PC-3 (cell line): ENCODE results near the gene ST3GAL2. TPM values are rescaled to one million over a fixed set of nuclear protein-coding genes. Genes with fewer than 3 reads are reported as not detected.
A peak's percentile ranks its signal among the peaks of the same experiment; 100 is the strongest.

Experiments used
- ATAC-seq: fragments of 200-7000 bp; cut with Tn5 transposase; 2 replicates; pipeline ENCODE4 v1.9.1; 2020; ENCODE audit warnings: mild to moderate bottlenecking, moderate library complexity
- BruUV-seq: library from RNA; stranded (reverse); fragments of 400-500 nt; replicated peaks from 2 replicates; lab custom pipeline; 2021; lab: Mats Ljungman, UMichigan
- CTCF ChIA-PET: fragments of 300-600 bp; sonication (Branson Sonifier 250); formaldehyde crosslinking; loops from one replicate; lab custom pipeline; 2022; ENCODE audit warnings: antibody characterized with exemption; lab: Charles Lee
- POLR2A ChIA-PET: fragments of 300-600 bp; sonication (Branson Sonifier 250); formaldehyde crosslinking; loops from one replicate; lab custom pipeline; 2022; ENCODE audit warnings: antibody characterized with exemption; ENCODE audit not compliant: unreplicated experiment; lab: Charles Lee
- DNase-seq: peaks from one replicate; pipeline ENCODE4 v3.0.0-alpha.2; 2015
- H2AFZ ChIP-seq: fragments of 300-600 bp; sonication (generic); 2 replicates; pipeline ENCODE4 v1.6.0; 2016; ENCODE audit warnings: antibody characterized with exemption, low read length
- H3F3A ChIP-seq: fragments of 300-600 bp; sonication (generic); one replicate; pipeline ENCODE4 v1.6.0; 2017; ENCODE audit warnings: antibody characterized with exemption, low read length, control low read depth, mild to moderate bottlenecking; ENCODE audit not compliant: unreplicated experiment
- H3K27ac ChIP-seq: fragments of 300-600 bp; sonication (generic); 2 replicates; pipeline ENCODE4 v1.5.1; 2016; ENCODE audit warnings: mild to moderate bottlenecking, low read length
- H3K27me3 ChIP-seq: fragments of 300-600 bp; sonication (generic); 2 replicates; pipeline ENCODE4 v1.6.1; 2016; ENCODE audit warnings: low read length, mixed read lengths
- H3K36me3 ChIP-seq: fragments of 300-600 bp; sonication (generic); 2 replicates; pipeline ENCODE4 v1.6.1; 2016; ENCODE audit warnings: low read depth, mixed run types, low read length, mixed read lengths
- H3K4me1 ChIP-seq: fragments of 300-600 bp; sonication (generic); 2 replicates; pipeline ENCODE4 v1.5.1; 2016; ENCODE audit warnings: low read length; ENCODE audit not compliant: insufficient read depth
- H3K4me2 ChIP-seq: fragments of 300-600 bp; sonication (generic); 2 replicates; pipeline ENCODE4 v1.6.0; 2016; ENCODE audit warnings: low read length
- H3K4me3 ChIP-seq: fragments of 300-600 bp; sonication (generic); 2 replicates; pipeline ENCODE4 v1.5.1; 2016; ENCODE audit warnings: mild to moderate bottlenecking, low read length, mixed read lengths
- H3K79me2 ChIP-seq: fragments of 300-600 bp; sonication (generic); 2 replicates; pipeline ENCODE4 v1.6.1; 2017; ENCODE audit warnings: low read length, mixed read lengths
- H3K9ac ChIP-seq: fragments of 300-600 bp; sonication (generic); 2 replicates; pipeline ENCODE4 v1.6.0; 2016; ENCODE audit warnings: mild to moderate bottlenecking, low read length
- H3K9me2 ChIP-seq: fragments of 300-600 bp; sonication (generic); replicated peaks from 2 replicates; pipeline ENCODE4 v1.6.1; 2016; ENCODE audit warnings: mixed run types, low read length, mixed read lengths
- H3K9me3 ChIP-seq: fragments of 300-600 bp; sonication (generic); 2 replicates; pipeline ENCODE4 v1.6.1; 2016; ENCODE audit warnings: low read length, mixed read lengths
- H4K20me1 ChIP-seq: fragments of 300-600 bp; sonication (generic); 2 replicates; pipeline ENCODE4 v1.6.1; 2016; ENCODE audit warnings: low read length, mixed read lengths
- EZH2 ChIP-seq: fragments of 300-600 bp; sonication (generic); IDR thresholded peaks from one replicate; pipeline ENCODE4 v1.6.1; 2017; ENCODE audit warnings: antibody characterized with exemption, mild to moderate bottlenecking, low read length; ENCODE audit not compliant: unreplicated experiment
- EZH2phosphoT487 ChIP-seq: fragments of 300-600 bp; sonication (generic); IDR thresholded peaks from 2 replicates; pipeline ENCODE4 v1.6.1; 2018; ENCODE audit warnings: mild to moderate bottlenecking, antibody characterized with exemption, low read length, borderline replicate concordance
- intact Hi-C: fragments of 100-400 bp; cut with micrococcal nuclease; formaldehyde crosslinking; loops from 2 replicates; pipeline ENCODE4 v1.9.0; 2023
- total RNA-seq: library from RNA; depleted of rRNA; stranded (reverse); fragments of >200 nt; gene quantifications from 2 replicates; pipeline ENCODE4 v1.2.3, GENCODE V29; 2014; rRNA removed
- TF ChIP-seq, protein P1 (sequence below): fragments of 300-600 bp; sonication (generic); conservative IDR thresholded peaks from 2 replicates; pipeline ENCODE4 v1.5.1; 2017; ENCODE audit warnings: antibody characterized with exemption, low read depth, mild to moderate bottlenecking, low read length

Gene ST3GAL2
- total RNA-seq, 1 experiment from 2014 or later, result 9.8 TPM

DNA sequence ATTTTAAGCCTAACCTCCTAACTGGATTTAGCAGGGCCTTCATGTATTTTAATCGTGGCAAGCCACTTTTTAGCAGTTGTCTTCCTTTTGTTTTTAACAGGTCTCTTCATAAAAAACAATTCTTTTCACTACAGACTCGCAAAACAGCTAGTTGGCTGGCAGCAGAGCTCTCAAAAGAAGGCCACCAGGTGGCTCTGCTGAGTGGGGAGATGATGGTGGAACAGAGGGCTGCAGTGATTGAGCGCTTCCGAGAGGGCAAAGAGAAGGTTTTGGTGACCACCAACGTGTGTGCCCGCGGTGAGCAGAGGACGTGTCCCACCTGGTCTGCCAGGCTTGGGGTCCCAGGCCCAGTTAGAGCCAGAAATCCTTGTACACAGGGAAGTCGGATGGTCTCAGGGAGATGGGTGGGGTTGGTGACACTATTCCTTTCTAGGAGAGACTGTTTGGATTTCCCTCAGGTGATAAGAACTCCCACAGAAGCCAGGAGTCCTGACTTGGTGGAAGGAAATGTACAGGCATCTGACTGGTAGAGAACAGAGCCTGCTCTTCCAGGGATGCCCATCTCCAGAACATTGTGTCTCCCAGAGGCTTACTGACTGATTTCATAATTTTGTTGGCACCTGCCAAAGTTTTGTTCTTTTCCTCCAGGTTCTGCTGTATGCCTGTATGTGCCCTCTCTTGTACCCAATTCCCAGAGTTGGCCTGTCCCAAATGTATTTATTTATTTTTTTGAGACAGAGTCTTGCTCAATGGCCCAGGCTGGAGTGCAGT lies 107.1 kb downstream of the ST3GAL2 start:
- ChIA-PET CTCF (no interaction called here), POLR2A (no interaction called here)
- no peaks in the 10 kb centered on the region for H3F3A ChIP-seq
- no peaks in the 10 kb centered on the region for H4K20me1 ChIP-seq
- H3K36me3 ChIP-seq, result no peaks in the 10 kb centered on the region; the same call in 1 of the 2 replicates
- no peak overlapping the region for H3K9ac ChIP-seq
- no peak overlapping the region for H3K27ac ChIP-seq
- no peak overlapping the region for H3K4me2 ChIP-seq
- no peaks in the 10 kb centered on the region for H3K4me1 ChIP-seq
- no peaks in the 10 kb centered on the region for H3K27me3 ChIP-seq
- H3K4me3 ChIP-seq, result no peak overlapping the region
- no TSS peak for BruUV-seq
- ATAC-seq, result peak; percentile 48
- intact Hi-C loops, result no loop called here
- H3K9me3 ChIP-seq, result no peaks in the 10 kb centered on the region
- no peaks in the 10 kb centered on the region for H3K9me2 ChIP-seq
- no peaks in the 10 kb centered on the region for H3K79me2 ChIP-seq
- TF ChIP-seq EZH2, result no peak
- TF ChIP-seq, protein P1, sequence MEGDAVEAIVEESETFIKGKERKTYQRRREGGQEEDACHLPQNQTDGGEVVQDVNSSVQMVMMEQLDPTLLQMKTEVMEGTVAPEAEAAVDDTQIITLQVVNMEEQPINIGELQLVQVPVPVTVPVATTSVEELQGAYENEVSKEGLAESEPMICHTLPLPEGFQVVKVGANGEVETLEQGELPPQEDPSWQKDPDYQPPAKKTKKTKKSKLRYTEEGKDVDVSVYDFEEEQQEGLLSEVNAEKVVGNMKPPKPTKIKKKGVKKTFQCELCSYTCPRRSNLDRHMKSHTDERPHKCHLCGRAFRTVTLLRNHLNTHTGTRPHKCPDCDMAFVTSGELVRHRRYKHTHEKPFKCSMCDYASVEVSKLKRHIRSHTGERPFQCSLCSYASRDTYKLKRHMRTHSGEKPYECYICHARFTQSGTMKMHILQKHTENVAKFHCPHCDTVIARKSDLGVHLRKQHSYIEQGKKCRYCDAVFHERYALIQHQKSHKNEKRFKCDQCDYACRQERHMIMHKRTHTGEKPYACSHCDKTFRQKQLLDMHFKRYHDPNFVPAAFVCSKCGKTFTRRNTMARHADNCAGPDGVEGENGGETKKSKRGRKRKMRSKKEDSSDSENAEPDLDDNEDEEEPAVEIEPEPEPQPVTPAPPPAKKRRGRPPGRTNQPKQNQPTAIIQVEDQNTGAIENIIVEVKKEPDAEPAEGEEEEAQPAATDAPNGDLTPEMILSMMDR, result peak; percentile 58
- peak; percentile 31 for DNase-seq
- H2AFZ ChIP-seq, result no peak overlapping the region

DNA sequence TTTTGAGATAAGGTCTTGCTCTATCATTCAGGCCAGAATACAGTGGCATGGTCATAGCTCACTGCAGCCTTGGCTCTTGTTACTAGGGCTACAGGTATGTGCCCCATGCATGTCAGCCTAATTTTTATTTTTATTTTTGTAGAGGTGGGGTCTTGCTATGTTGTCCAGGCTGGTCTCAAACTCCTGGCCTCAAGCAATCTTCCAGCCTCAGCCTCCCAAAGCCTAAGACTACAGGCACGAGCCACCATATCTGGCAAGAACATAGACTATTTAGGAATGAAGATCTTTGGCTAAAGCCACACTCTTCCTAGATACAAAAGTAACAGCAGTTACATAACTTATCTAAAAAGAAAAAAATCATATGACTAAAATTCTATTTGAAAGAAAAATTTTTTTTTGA lies 107.8 kb downstream of the ST3GAL2 start:
- ChIA-PET POLR2A (no interaction called here), CTCF (no interaction called here)
- no peak overlapping the region for H3K4me2 ChIP-seq
- no peak overlapping the region for H3K4me3 ChIP-seq
- no peak for ATAC-seq
- no peaks in the 10 kb centered on the region; the same call in 1 of the 2 replicates for H3K36me3 ChIP-seq
- H3K9me3 ChIP-seq, result no peaks in the 10 kb centered on the region
- no peaks in the 10 kb centered on the region for H3F3A ChIP-seq
- intact Hi-C loops, result no loop called here
- H3K9ac ChIP-seq, result no peak overlapping the region
- H3K4me1 ChIP-seq, result no peaks in the 10 kb centered on the region
- H3K79me2 ChIP-seq, result no peaks in the 10 kb centered on the region
- no peak for DNase-seq
- no peaks in the 10 kb centered on the region for H3K27me3 ChIP-seq
- TF ChIP-seq, protein P1, result no peak
- no peak for TF ChIP-seq EZH2
- TF ChIP-seq EZH2phosphoT487, result no peak
- no peaks in the 10 kb centered on the region for H4K20me1 ChIP-seq
- H3K9me2 ChIP-seq, result no peaks in the 10 kb centered on the region
- BruUV-seq, result no TSS peak
- H2AFZ ChIP-seq, result no peak overlapping the region
- no peak overlapping the region for H3K27ac ChIP-seq

Other genes starting within 250 kb of the ST3GAL2 start
- gene EXOSC6, start 187.2 kb downstream of the ST3GAL2 start, total RNA-seq, result 21.4 and 29.9 TPM in 2 replicates
- 60.9 and 91.9 TPM in 2 replicates for gene AARS1, start 149.6 kb downstream of the ST3GAL2 start, total RNA-seq
- gene DDX19B, start 139.9 kb downstream of the ST3GAL2 start, total RNA-seq, result 18.1 and 21.5 TPM in 2 replicates
- 33.4 and 40.5 TPM in 2 replicates for gene DDX19A, start 92.2 kb downstream of the ST3GAL2 start, total RNA-seq
- 9.7 and 11.7 TPM in 2 replicates for gene FCSK, start 15.5 kb upstream of the ST3GAL2 start, total RNA-seq
- 35.5 and 56.4 TPM in 2 replicates for gene COG4, start 84.5 kb upstream of the ST3GAL2 start, total RNA-seq
- gene SF3B3, start 84.7 kb upstream of the ST3GAL2 start, total RNA-seq, result 133 and 181 TPM in 2 replicates
- gene IL34, start 207.5 kb upstream of the ST3GAL2 start, total RNA-seq, result not detected in 2 replicates
- gene MTSS2, start 247.0 kb upstream of the ST3GAL2 start, total RNA-seq, result 18.7 and 39.2 TPM in 2 replicates